ENCODE data around the gene CTNNA2. TPM values are rescaled to one million over a fixed set of nuclear protein-coding genes. Genes with fewer than 3 reads are reported as not detected.

Gene CTNNA2
- total RNA-seq, 1 donor from 2014 or later, result 2.9 TPM

- Histone ChIP-seq H3K27me3 (no peaks in the 10 kb centered on the region), H3K36me3 (no peaks in the 10 kb centered on the region), H3K4me3 (no peak overlapping the region), H3K27ac (no peak overlapping the region), H3K9me3 (no peaks in the 10 kb centered on the region), H3K4me1 (no peaks in the 10 kb centered on the region)
- intact Hi-C loops (cut with DNase I), result no loop called here
- DNase-seq (ENCODE audit: extremely low spot score in 2 of 2), result no peak
- TF ChIP-seq, protein P1, sequence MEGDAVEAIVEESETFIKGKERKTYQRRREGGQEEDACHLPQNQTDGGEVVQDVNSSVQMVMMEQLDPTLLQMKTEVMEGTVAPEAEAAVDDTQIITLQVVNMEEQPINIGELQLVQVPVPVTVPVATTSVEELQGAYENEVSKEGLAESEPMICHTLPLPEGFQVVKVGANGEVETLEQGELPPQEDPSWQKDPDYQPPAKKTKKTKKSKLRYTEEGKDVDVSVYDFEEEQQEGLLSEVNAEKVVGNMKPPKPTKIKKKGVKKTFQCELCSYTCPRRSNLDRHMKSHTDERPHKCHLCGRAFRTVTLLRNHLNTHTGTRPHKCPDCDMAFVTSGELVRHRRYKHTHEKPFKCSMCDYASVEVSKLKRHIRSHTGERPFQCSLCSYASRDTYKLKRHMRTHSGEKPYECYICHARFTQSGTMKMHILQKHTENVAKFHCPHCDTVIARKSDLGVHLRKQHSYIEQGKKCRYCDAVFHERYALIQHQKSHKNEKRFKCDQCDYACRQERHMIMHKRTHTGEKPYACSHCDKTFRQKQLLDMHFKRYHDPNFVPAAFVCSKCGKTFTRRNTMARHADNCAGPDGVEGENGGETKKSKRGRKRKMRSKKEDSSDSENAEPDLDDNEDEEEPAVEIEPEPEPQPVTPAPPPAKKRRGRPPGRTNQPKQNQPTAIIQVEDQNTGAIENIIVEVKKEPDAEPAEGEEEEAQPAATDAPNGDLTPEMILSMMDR (IDR thresholded peaks at IDR 0.05), result no peak
- no peak for TF ChIP-seq POLR2A (IDR thresholded peaks at IDR 0.05)
- TF ChIP-seq POLR2AphosphoS5 (IDR thresholded peaks at IDR 0.05; ENCODE audit: insufficient read depth in 1 of 2, low read depth in 1 of 2), result no peak
Measured at GRCh38 chr2:80014637-80015036, 501.8 kb downstream of the CTNNA2 start.

DNA sequence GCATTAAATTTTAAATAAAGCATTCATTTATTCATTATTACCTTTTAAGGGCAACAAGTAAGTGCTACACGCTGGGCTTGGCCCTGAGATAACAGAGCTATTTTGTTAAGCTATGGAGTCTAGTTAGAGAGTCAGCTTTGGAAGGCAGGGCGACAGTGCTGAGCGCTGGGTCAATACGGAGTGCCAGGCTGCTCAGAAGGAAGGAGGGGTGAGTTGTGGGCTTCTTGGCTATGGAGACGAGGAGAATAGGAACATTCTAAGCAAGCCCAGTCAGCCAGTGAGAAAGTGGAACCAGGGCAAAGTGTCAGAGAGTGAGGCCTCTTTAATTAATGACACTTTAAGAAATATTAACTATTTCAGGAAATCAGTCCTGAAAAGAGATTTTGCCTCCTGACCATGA lies 503.3 kb downstream of the CTNNA2 start:
- Histone ChIP-seq H3K9me3 (no peaks in the 10 kb centered on the region), H3K27ac (no peak overlapping the region), H3K4me1 (no peaks in the 10 kb centered on the region), H3K36me3 (no peaks in the 10 kb centered on the region), H3K4me3 (no peak overlapping the region), H3K27me3 (no peaks in the 10 kb centered on the region)
- no peak for DNase-seq (ENCODE audit: extremely low spot score in 2 of 2)
- intact Hi-C loops (cut with DNase I), result no loop called here
- TF ChIP-seq, protein P1 (IDR thresholded peaks at IDR 0.05), result no peak
- TF ChIP-seq POLR2A (IDR thresholded peaks at IDR 0.05), result no peak
- no peak for TF ChIP-seq POLR2AphosphoS5 (IDR thresholded peaks at IDR 0.05; ENCODE audit: insufficient read depth in 1 of 2, low read depth in 1 of 2)

GRCh38 chr2:80019571-80020460 lies 507.0 kb downstream of the CTNNA2 start:
- H3K27ac ChIP-seq, result no peak overlapping the region

GRCh38 chr2:80022018-80022417 lies 509.2 kb downstream of the CTNNA2 start:
- H3K36me3 ChIP-seq, result no peaks in the 10 kb centered on the region
- DNase-seq (ENCODE audit: extremely low spot score in 2 of 2), result no peak
- H3K27me3 ChIP-seq, result no peaks in the 10 kb centered on the region
- no peaks in the 10 kb centered on the region for H3K9me3 ChIP-seq
- no peak overlapping the region for H3K27ac ChIP-seq
- no peak for TF ChIP-seq POLR2AphosphoS5 (IDR thresholded peaks at IDR 0.05; ENCODE audit: insufficient read depth in 1 of 2, low read depth in 1 of 2)
- TF ChIP-seq POLR2A (IDR thresholded peaks at IDR 0.05), result no peak
- TF ChIP-seq, protein P1 (IDR thresholded peaks at IDR 0.05), result no peak
- intact Hi-C loops (cut with DNase I), result no loop called here
- H3K4me3 ChIP-seq, result no peak overlapping the region
- H3K4me1 ChIP-seq, result no peaks in the 10 kb centered on the region

More at GRCh38 chr2:80019571-80020460, 507.0 kb downstream of the CTNNA2 start:
- TF ChIP-seq POLR2AphosphoS5 (IDR thresholded peaks at IDR 0.05; ENCODE audit: insufficient read depth in 1 of 2, low read depth in 1 of 2) (no peak), POLR2A (IDR thresholded peaks at IDR 0.05) (no peak)
- TF ChIP-seq, protein P1 (IDR thresholded peaks at IDR 0.05), result no peak
- Histone ChIP-seq H3K4me3 (no peak overlapping the region), H3K27me3 (no peaks in the 10 kb centered on the region), H3K36me3 (no peaks in the 10 kb centered on the region), H3K9me3 (no peaks in the 10 kb centered on the region), H3K4me1 (no peaks in the 10 kb centered on the region)
- DNase-seq (ENCODE audit: extremely low spot score in 2 of 2), result no peak
- intact Hi-C loops (cut with DNase I), result no loop called here

All from vagina (tissue), 2 donors.